GM12892 (cell line): ENCODE data around the gene CUL4A.

Experiments used
- DNase-seq: peaks from one replicate; pipeline ENCODE4 v3.0.0; 2011; ENCODE audit not compliant: insufficient read length
- FAIRE-seq: peaks from 2 replicates; lab custom pipeline; 2011; peaks lifted over from hg19 to GRCh38; lab: Jason Lieb, UNC
- POLR2A ChIP-seq: IDR thresholded peaks from 2 replicates; pipeline ENCODE4 v1.6.1; 2011; ENCODE audit warnings: low read depth, low read length, control low read depth
- POLR2AphosphoS5 ChIP-seq: IDR thresholded peaks from 2 replicates; pipeline ENCODE4 v1.6.1; 2011; ENCODE audit warnings: low read depth, low read length, control low read depth
- TAF1 ChIP-seq: IDR thresholded peaks from 2 replicates; pipeline ENCODE4 v1.6.1; 2011; ENCODE audit warnings: low read depth, mild to moderate bottlenecking, control low read depth, low read length, borderline replicate concordance

The CUL4A gene

GRCh38 chr13:113183450-113184129, 25.8 kb upstream of the CUL4A start:
- FAIRE-seq = no peak
- no peak for DNase-seq
- no peak for TF ChIP-seq TAF1
- no peak for TF ChIP-seq POLR2AphosphoS5
- TF ChIP-seq POLR2A = no peak

- FAIRE-seq (no peak), DNase-seq (no peak)
- TF ChIP-seq TAF1 = no peak
- no peak for TF ChIP-seq POLR2AphosphoS5
- no peak for TF ChIP-seq POLR2A
Observed at GRCh38 chr13:113184568-113185440, 24.6 kb upstream of the CUL4A start.

GRCh38 chr13:113186061-113186900, 23.1 kb upstream of the CUL4A start:
- no peak for FAIRE-seq
- TF ChIP-seq POLR2AphosphoS5 = no peak
- TF ChIP-seq TAF1 = no peak
- TF ChIP-seq POLR2A = no peak
- no peak for DNase-seq

- TF ChIP-seq POLR2A (no peak), TAF1 (no peak), POLR2AphosphoS5 (no peak)
- DNase-seq (no peak), FAIRE-seq (no peak)
Observed at GRCh38 chr13:113187263-113187669, 22.1 kb upstream of the CUL4A start.

- TF ChIP-seq POLR2A (no peak), TAF1 (no peak), POLR2AphosphoS5 (no peak)
- DNase-seq (no peak), FAIRE-seq (no peak)
Observed at GRCh38 chr13:113187883-113188665, 21.3 kb upstream of the CUL4A start.

GRCh38 chr13:113190181-113190580, 19.2 kb upstream of the CUL4A start:
- DNase-seq (no peak), FAIRE-seq (no peak)
- TF ChIP-seq TAF1 (no peak), POLR2A (no peak)

- FAIRE-seq (no peak), DNase-seq (no peak)
- no peak for TF ChIP-seq POLR2A
- TF ChIP-seq TAF1 = no peak
- no peak for TF ChIP-seq POLR2AphosphoS5
Observed at GRCh38 chr13:113192279-113192678, 17.1 kb upstream of the CUL4A start.

GRCh38 chr13:113192902-113193301, 16.5 kb upstream of the CUL4A start:
- TF ChIP-seq TAF1 (no peak), POLR2A (no peak), POLR2AphosphoS5 (no peak)
- DNase-seq (no peak), FAIRE-seq (no peak)

GRCh38 chr13:113195360-113195759, 14.1 kb upstream of the CUL4A start:
- FAIRE-seq = no peak
- DNase-seq = no peak
- TF ChIP-seq TAF1 (no peak), POLR2AphosphoS5 (no peak), POLR2A (no peak)

GRCh38 chr13:113196970-113197737, 12.3 kb upstream of the CUL4A start:
- FAIRE-seq (no peak), DNase-seq (no peak)
- TF ChIP-seq POLR2A (no peak), TAF1 (no peak), POLR2AphosphoS5 (no peak)
